A673 (cell line): ENCODE data around the gene BNIP1. TPM values are rescaled to one million over a fixed set of nuclear protein-coding genes. Genes with fewer than 3 reads are reported as not detected.

Experiments used
- BruUV-seq: library from RNA; stranded (reverse); fragments of 400-500 nt; replicated peaks from 2 replicates; lab custom pipeline; 2021; lab: Mats Ljungman, UMichigan
- CTCF ChIA-PET: fragments of 300-600 bp; sonication (Branson Sonifier 250); formaldehyde crosslinking; loops from one replicate; lab custom pipeline; 2022; ENCODE audit warnings: antibody characterized with exemption; lab: Charles Lee
- POLR2A ChIA-PET: fragments of 300-600 bp; sonication (Branson Sonifier 250); formaldehyde crosslinking; loops from one replicate; lab custom pipeline; 2022; ENCODE audit warnings: antibody characterized with exemption; ENCODE audit not compliant: low non-redundant PET; lab: Charles Lee
- DNase-seq: peaks from one replicate; pipeline ENCODE4 v3.0.0-alpha.2; 2015; ENCODE audit warnings: low spot score
- H3K27ac ChIP-seq: fragments of 200-600 bp; sonication (generic); 2 replicates; pipeline ENCODE4 v1.5.1; 2016; ENCODE audit warnings: mixed run types, low read depth, mild to moderate bottlenecking, mixed read lengths, antibody characterized with exemption, low read length; ENCODE audit not compliant: poor library complexity, severe bottlenecking
- H3K27me3 ChIP-seq: fragments of 200-600 bp; sonication (generic); replicated peaks from 2 replicates; pipeline ENCODE4 v1.6.1; 2017; ENCODE audit warnings: mixed run types, low read depth, mild to moderate bottlenecking, mixed read lengths, antibody characterized with exemption, low read length; ENCODE audit not compliant: insufficient read depth, poor library complexity
- H3K36me3 ChIP-seq: fragments of 200-600 bp; sonication (generic); 2 replicates; pipeline ENCODE4 v1.6.1; 2016; ENCODE audit warnings: mixed run types, mild to moderate bottlenecking, mixed read lengths, antibody characterized with exemption, low read length; ENCODE audit not compliant: insufficient read depth, poor library complexity, severe bottlenecking
- H3K4me1 ChIP-seq: fragments of 200-600 bp; sonication (generic); 2 replicates; pipeline ENCODE4 v1.6.1; 2017; ENCODE audit warnings: mixed run types, mild to moderate bottlenecking, mixed read lengths, antibody characterized with exemption, low read length; ENCODE audit not compliant: insufficient read depth, poor library complexity, severe bottlenecking
- H3K4me3 ChIP-seq: fragments of 200-600 bp; sonication (generic); 2 replicates; pipeline ENCODE4 v1.5.1; 2016; ENCODE audit warnings: low read depth, mixed run types, mild to moderate bottlenecking, mixed read lengths, low read length; ENCODE audit not compliant: poor library complexity, severe bottlenecking
- H3K9me3 ChIP-seq: fragments of 200-600 bp; sonication (generic); 2 replicates; pipeline ENCODE4 v1.6.1; 2016; ENCODE audit warnings: mixed run types, low read depth, mild to moderate bottlenecking, mixed read lengths, antibody characterized with exemption, low read length; ENCODE audit not compliant: poor library complexity, severe bottlenecking
- CTCF ChIP-seq: fragments of 300-800, 200-600 bp; sonication (generic); conservative IDR thresholded peaks from 2 replicates; pipeline ENCODE4 v1.5.1; 2017; ENCODE audit warnings: low read depth, mild to moderate bottlenecking, antibody characterized with exemption, low read length, moderate library complexity, mixed read lengths
- EZH2 ChIP-seq: fragments of 200-600 bp; sonication (generic); IDR thresholded peaks from 2 replicates; pipeline ENCODE4 v1.6.1; 2017; ENCODE audit warnings: borderline replicate concordance, low read depth, mild to moderate bottlenecking, mixed read lengths, antibody characterized with exemption, low read length; ENCODE audit not compliant: poor library complexity, severe bottlenecking
- intact Hi-C: fragments of 100-400 bp; cut with micrococcal nuclease; formaldehyde crosslinking; loops from one replicate; pipeline ENCODE4 v1.10.0; 2022; ENCODE audit not compliant: unreplicated experiment
- total RNA-seq: library from RNA; stranded (reverse); gene quantifications from 2 replicates; pipeline ENCODE4 v1.2.3, GENCODE V29; 2021

BNIP1 gene
- total RNA-seq, 1 experiment from 2014 or later, result 14.7 TPM

DNA sequence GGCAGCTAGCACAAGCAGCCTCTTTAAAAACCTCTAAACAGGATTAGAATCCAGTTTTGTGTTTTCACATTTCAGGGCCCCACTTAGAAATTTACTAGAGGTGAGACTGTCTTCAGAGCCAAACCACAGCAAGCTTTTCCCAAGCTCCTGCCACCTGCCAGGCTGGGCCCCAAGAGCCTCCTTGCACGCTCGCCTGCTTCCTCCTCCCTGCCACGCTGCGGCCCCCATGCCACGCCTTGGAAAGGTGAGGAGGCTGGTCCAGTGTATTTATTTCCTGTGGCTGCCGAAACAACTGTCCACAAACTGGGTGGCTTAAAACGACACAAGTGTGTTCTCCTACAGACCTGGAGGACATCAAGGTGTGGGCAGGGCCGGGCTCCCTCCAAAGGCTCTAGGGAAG, 47.2 kb downstream of the BNIP1 start:
- CTCF ChIA-PET, result no interaction called here
- POLR2A ChIA-PET, result no interaction called here

DNA sequence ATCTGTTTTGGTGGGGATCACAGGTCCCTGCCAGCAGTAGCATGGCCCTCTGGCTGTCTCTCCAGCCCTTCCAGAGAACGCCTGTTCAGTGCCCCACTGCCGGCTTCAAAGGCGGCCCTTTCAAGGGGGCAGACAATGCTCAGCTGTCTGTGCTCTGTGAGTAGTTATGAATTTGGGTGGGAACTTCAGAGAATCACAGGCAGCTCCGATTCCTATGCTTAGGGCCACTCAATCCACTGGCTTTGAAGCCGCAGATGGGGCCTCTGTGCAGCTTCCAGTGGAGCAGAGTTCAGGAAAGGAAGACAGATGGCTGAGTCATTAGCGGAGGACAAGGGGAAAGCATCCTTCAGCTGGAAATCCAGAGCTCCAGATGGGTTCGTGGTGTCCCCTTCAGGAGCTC, 48.2 kb downstream of the BNIP1 start:
- DNase-seq, result no peak
- intact Hi-C loops, result no loop called here
- H3K9me3 ChIP-seq, result no peaks in the 10 kb centered on the region
- H3K36me3 ChIP-seq, result no peaks in the 10 kb centered on the region
- CTCF ChIA-PET, result interaction anchor here (0.6 kb wide), 1 partner anchor 260 kb away, joined by 11 read pairs; no protein-coding TSS in a partner anchor
- TF ChIP-seq CTCF (no peak), EZH2 (no peak)
- BruUV-seq, result no TSS peak
- H3K27me3 ChIP-seq, result no peaks in the 10 kb centered on the region
- no peaks in the 10 kb centered on the region for H3K4me1 ChIP-seq
- no peak overlapping the region for H3K4me3 ChIP-seq
- POLR2A ChIA-PET, result no interaction called here
- H3K27ac ChIP-seq, result no peak overlapping the region

More for the DNA sequence above, 47.2 kb downstream of the BNIP1 start:
- Histone ChIP-seq H3K9me3 (no peaks in the 10 kb centered on the region), H3K27ac (no peak overlapping the region), H3K36me3 (no peaks in the 10 kb centered on the region), H3K27me3 (no peaks in the 10 kb centered on the region), H3K4me1 (no peaks in the 10 kb centered on the region), H3K4me3 (no peak overlapping the region)
- BruUV-seq, result no TSS peak
- intact Hi-C loops, result no loop called here
- TF ChIP-seq EZH2 (no peak), CTCF (no peak)
- DNase-seq, result no peak

- CTCF ChIA-PET, result no interaction called here
These were observed 52.0 kb downstream of the BNIP1 start for GRCh38 chr5:173196133-173196952.

More at GRCh38 chr5:173196133-173196952, 52.0 kb downstream of the BNIP1 start:
- Histone ChIP-seq H3K9me3 (no peaks in the 10 kb centered on the region), H3K4me3 (no peak overlapping the region), H3K4me1 (no peaks in the 10 kb centered on the region), H3K27ac (no peak overlapping the region), H3K27me3 (no peaks in the 10 kb centered on the region), H3K36me3 (no peaks in the 10 kb centered on the region)
- no peak for DNase-seq
- intact Hi-C loops, result no loop called here
- POLR2A ChIA-PET, result no interaction called here
- BruUV-seq, result no TSS peak
- no peak for TF ChIP-seq CTCF
- TF ChIP-seq EZH2, result no peak
